ENCODE data around the gene RAB3C.

DNA sequence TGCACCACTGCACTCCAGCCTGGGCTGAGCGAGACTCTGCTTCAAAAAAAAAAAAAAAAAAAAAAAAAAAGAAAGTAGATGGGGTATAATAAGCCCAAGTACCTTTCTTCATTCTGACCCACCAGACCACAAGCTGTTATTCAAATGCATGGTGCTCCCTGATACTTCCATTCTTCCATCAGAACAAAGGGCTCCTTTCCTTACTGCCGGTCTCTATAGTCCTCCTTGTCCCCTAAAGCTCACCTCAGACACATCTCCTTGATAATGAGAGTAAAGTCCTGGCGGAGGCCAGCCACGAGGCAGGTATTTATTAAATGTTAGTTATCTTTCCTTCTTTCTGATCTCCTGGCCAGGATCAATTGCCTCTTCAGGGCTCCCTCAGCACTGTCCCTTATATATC is 162.5 kb downstream of the RAB3C start:
- TF ChIP-seq CTCF (IDR thresholded peaks at IDR 0.05) (no peak), POLR2A (IDR thresholded peaks at IDR 0.05) (no peak)
